ENCODE measurements around the gene ARHGAP10. TPM values are rescaled to one million over a fixed set of nuclear protein-coding genes. Genes with fewer than 3 reads are reported as not detected.
"Not testable (repeated sequence)": the region's sequence is repeated elsewhere in the genome, so short reads cannot be mapped to it uniquely, and the experiment has no call there.

The ARHGAP10 gene
- total RNA-seq, 1 experiment from 2014 or later: 15.2 TPM

DNA sequence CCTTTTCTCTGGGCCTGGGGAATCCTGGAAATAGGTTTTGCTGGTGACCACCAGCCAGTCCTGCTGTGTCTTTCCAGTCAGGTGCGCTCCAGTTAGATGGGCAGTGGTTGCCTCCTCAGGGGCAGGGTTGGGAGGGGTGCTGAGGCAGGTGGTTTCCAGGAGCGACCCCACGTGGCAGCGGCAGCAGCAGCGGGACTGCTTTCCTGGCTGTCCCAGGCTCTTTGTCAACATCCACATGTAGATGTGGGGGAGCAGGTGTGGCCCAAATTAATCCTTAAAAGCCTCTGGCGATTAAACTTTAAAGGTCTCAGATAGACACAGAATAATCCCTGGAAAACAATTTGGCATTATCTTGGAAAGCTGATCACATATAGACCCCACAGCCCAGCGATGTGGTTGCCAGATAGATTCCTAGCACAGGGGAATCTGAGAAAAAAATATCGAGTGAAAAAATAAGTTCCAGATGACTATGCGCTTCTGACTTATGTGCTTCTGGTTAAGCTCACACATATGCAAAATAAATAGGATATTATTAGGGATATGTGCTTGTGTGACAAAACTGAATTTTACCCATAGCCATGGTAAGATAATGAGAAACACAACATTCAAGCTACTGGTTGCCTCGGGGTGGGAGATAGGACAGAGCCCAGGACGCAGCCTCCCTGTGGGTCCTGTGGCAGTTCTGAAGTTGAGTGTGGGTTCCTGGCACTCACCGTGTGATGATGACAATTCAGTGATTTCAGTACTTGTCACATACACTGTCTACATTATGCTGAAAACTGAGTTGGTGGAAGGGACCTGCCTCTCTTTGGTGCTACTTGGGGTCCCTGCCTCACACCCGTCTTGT lies 336.4 kb downstream of the ARHGAP10 start:
- Histone ChIP-seq H3K27me3 (no peaks in the 10 kb centered on the region), H3K9me3 (no peaks in the 10 kb centered on the region), H3K4me3 (no peak overlapping the region), H3K36me3 (no peaks in the 10 kb centered on the region)
- DNase-seq: no peak

GRCh38 chr4:148069086-148069894 lies 337.4 kb downstream of the ARHGAP10 start:
- Histone ChIP-seq H3K27me3 (no peaks in the 10 kb centered on the region), H3K4me3 (no peak overlapping the region), H3K36me3 (no peaks in the 10 kb centered on the region), H3K9me3 (no peaks in the 10 kb centered on the region)
- no peak for DNase-seq

DNA sequence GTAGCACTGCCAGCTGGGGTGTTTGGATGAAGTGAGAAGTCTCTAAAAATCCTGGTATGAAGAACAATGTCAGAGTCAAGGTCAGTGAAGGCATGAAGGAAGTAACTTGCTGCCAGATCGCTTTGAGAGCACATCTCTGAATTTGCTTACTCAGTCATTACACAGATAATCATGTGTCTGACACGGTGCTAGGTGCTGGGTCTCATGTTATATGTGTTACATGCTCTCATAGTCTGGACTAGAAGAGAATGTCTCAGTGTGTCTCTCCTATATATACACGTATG lies 337.9 kb downstream of the ARHGAP10 start:
- DNase-seq: no peak
- no peaks in the 10 kb centered on the region for H3K27me3 ChIP-seq
- H3K36me3 ChIP-seq: no peaks in the 10 kb centered on the region
- H3K9me3 ChIP-seq: no peaks in the 10 kb centered on the region
- H3K4me3 ChIP-seq: no peak overlapping the region

DNA sequence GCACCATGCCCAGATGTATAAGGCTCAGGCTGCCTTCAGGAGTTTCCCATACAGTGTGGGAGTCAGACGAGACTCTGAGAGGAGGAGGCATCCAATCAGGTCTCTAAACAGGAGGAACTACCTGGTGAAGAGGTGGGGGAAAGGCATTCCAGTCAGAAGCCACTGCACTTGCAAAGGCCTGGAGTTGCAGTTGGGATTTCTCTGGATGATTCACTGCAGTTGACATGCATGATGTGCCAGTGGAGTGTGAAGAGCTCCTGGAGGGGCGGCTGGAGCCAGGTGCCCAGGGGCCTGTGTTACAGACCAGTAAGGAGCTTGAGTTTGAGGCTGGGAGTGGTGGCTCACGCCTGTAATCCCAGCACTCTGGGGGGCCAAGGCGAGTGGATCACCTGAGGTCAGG lies 339.1 kb downstream of the ARHGAP10 start:
- DNase-seq: no peak
- H3K27me3 ChIP-seq: no peaks in the 10 kb centered on the region
- H3K36me3 ChIP-seq: no peaks in the 10 kb centered on the region
- no peak overlapping the region for H3K4me3 ChIP-seq
- H3K9me3 ChIP-seq: no peaks in the 10 kb centered on the region

- no peak overlapping the region for H3K4me3 ChIP-seq
- no peaks in the 10 kb centered on the region for H3K36me3 ChIP-seq
- no peaks in the 10 kb centered on the region for H3K27me3 ChIP-seq
- no peaks in the 10 kb centered on the region for H3K9me3 ChIP-seq
- no peak for DNase-seq
Observed at GRCh38 chr4:148072789-148073188, 340.9 kb downstream of the ARHGAP10 start.

DNA sequence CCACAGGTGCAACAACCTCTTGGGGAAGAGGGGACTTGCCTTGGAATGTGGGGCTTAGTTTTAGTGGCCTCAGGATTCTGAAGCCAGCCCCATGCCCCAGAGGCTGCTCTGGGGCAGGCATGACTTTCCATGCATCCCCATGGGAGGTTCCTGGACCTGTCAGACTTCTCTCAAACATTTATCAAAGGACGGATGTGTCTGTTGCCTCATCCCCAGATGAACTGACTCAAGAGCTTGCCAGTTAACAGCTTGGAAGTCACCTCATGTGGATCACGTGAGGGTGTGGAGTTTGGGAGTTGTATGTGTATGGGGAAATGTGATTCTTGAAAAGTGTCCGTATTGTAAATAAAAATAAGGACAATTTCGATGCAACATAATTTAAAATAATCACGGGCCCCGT lies 341.5 kb downstream of the ARHGAP10 start:
- no peak for DNase-seq
- no peak overlapping the region for H3K4me3 ChIP-seq
- H3K36me3 ChIP-seq: no peaks in the 10 kb centered on the region
- H3K27me3 ChIP-seq: no peaks in the 10 kb centered on the region
- H3K9me3 ChIP-seq: no peaks in the 10 kb centered on the region

DNA sequence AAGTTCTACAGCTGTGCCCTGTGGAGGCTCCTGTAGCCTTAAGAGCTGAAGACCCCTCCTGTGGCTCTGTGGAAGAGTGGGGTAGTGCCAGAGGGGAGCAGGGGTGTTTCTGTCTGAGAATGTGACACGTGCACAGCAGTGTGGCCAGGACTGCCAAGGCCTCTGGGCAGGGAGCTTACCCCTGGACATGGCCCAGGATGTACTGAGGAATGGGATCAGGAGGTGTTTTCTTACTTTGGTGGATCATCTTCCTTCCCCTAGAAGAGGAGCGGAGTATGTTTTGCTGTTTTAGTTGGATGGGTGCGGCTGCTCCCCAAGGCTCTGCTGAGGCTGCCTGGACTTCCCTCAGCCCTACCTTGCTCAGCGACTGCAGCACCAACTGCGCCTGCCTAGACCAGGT lies 342.6 kb downstream of the ARHGAP10 start:
- Histone ChIP-seq H3K36me3 (no peaks in the 10 kb centered on the region), H3K4me3 (no peak overlapping the region), H3K9me3 (no peaks in the 10 kb centered on the region), H3K27me3 (no peaks in the 10 kb centered on the region)
- no peak for DNase-seq

- H3K36me3 ChIP-seq: 0 out of 2 replicates have a peak, but pooled peaks cover 2% of the 10 kb centered on the region
- H3K9me3 ChIP-seq: no peaks in the 10 kb centered on the region
- H3K4me3 ChIP-seq: no peak overlapping the region
- DNase-seq: no peak
- H3K27me3 ChIP-seq: no peaks in the 10 kb centered on the region
Observed at GRCh38 chr4:148075438-148075837, 343.6 kb downstream of the ARHGAP10 start.

DNA sequence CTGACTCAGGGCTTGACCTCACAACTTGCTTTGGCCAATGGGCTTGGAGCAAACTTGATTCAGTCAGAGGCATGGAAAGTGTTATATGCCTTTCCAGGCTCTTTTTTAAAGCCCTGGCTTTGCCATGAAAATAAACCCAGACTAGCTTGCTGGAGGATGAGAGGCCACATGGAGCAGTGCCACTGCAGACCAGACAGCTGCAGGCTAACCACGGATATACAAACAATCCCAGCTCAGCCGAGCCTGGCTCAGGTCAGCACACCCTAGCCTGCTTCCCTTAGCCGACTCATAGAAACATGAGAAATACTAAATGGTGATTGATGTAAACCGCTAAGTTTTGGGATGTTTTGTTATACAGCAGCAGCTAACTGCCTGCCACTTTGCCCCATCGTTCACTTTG lies 345.1 kb downstream of the ARHGAP10 start:
- DNase-seq: peak; percentile 16
- H3K27me3 ChIP-seq: no peaks in the 10 kb centered on the region
- H3K4me3 ChIP-seq: no peak overlapping the region
- no peaks in the 10 kb centered on the region for H3K9me3 ChIP-seq
- 0 out of 2 replicates have a peak, but pooled peaks cover 3% of the 10 kb centered on the region for H3K36me3 ChIP-seq

GRCh38 chr4:148077581-148077980 lies 345.7 kb downstream of the ARHGAP10 start:
- Histone ChIP-seq H3K27me3 (no peaks in the 10 kb centered on the region), H3K9me3 (no peaks in the 10 kb centered on the region), H3K4me3 (no peak overlapping the region), H3K36me3 (0 out of 2 replicates have a peak, but pooled peaks cover 3% of the 10 kb centered on the region)
- DNase-seq: no peak

GRCh38 chr4:148078061-148078460 lies 346.2 kb downstream of the ARHGAP10 start:
- DNase-seq: no peak
- no peak overlapping the region for H3K4me3 ChIP-seq
- H3K36me3 ChIP-seq: 0 out of 2 replicates have a peak, but pooled peaks cover 3% of the 10 kb centered on the region
- H3K27me3 ChIP-seq: no peaks in the 10 kb centered on the region
- no peaks in the 10 kb centered on the region for H3K9me3 ChIP-seq

GRCh38 chr4:148079961-148080360 lies 348.1 kb downstream of the ARHGAP10 start:
- H3K36me3 ChIP-seq: 0 out of 2 replicates have a peak, but pooled peaks cover 3% of the 10 kb centered on the region
- no peak overlapping the region for H3K4me3 ChIP-seq
- no peaks in the 10 kb centered on the region for H3K27me3 ChIP-seq
- DNase-seq: no peak
- no peaks in the 10 kb centered on the region for H3K9me3 ChIP-seq

- no peak for DNase-seq
- H3K36me3 ChIP-seq: 0 out of 2 replicates have a peak, but pooled peaks cover 3% of the 10 kb centered on the region
- no peak overlapping the region for H3K4me3 ChIP-seq
Observed at GRCh38 chr4:148081267-148081666, 349.4 kb downstream of the ARHGAP10 start.

DNA sequence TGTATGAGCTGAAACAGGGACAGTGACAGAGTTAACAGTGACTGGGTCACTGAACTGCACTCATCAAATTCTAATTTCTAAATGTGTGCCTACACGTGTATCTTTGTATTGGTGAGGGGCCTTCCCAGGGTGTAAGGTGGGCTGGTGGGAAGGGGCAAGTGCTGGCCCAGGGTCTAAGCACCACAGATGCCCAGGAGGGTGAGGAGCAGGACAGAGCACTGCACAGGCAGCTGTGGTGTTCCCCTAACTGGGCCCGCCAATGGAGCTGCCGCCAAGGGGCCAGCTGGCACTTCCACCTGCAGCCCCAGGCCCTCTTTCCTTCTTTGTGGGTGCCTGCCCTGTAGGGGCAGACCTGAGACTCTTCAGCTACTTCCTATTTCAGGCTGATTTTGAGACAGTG lies 349.9 kb downstream of the ARHGAP10 start:
- 0 out of 2 replicates have a peak, but pooled peaks cover 3% of the 10 kb centered on the region for H3K36me3 ChIP-seq
- H3K27me3 ChIP-seq: no peaks in the 10 kb centered on the region
- no peaks in the 10 kb centered on the region for H3K9me3 ChIP-seq
- no peak overlapping the region for H3K4me3 ChIP-seq
- no peak for DNase-seq

More at GRCh38 chr4:148081267-148081666, 349.4 kb downstream of the ARHGAP10 start:
- Histone ChIP-seq H3K9me3 (no peaks in the 10 kb centered on the region), H3K27me3 (no peaks in the 10 kb centered on the region)

GRCh38 chr4:148083073-148083472 lies 351.2 kb downstream of the ARHGAP10 start:
- not testable (repeated sequence) for H3K27me3 ChIP-seq, DNase-seq, H3K9me3 ChIP-seq, H3K36me3 ChIP-seq, H3K4me3 ChIP-seq

- no peak for DNase-seq
- no peak overlapping the region for H3K4me3 ChIP-seq
- no peaks in the 10 kb centered on the region for H3K27me3 ChIP-seq
- H3K9me3 ChIP-seq: no peaks in the 10 kb centered on the region
- H3K36me3 ChIP-seq: no peaks in the 10 kb centered on the region
Observed at GRCh38 chr4:148089624-148090023, 357.7 kb downstream of the ARHGAP10 start.

DNA sequence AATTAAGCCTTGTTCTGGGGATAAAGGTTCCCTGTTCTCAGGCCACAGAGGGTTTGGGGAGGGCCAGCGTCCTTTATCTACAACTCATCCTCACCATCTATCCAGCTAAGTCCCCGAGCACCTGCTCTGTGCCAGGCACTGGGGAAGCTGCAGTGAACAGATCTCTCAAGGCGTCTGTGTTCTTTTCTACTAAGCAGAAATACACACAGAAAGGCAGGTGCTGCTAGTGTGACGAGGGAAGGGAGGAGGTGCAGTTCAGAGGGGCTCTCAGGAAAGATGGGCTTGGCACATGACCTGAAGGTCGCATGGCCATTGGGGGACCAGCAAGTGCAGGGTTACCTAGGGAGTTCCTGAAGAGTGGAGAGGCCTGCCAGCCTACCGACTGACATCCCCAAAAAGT lies 358.1 kb downstream of the ARHGAP10 start:
- no peaks in the 10 kb centered on the region for H3K36me3 ChIP-seq
- H3K4me3 ChIP-seq: no peak overlapping the region
- H3K9me3 ChIP-seq: no peaks in the 10 kb centered on the region
- DNase-seq: no peak
- H3K27me3 ChIP-seq: no peaks in the 10 kb centered on the region

All from MG63 (cell line).